ENCODE measurements around the gene HOXD9.

Gene HOXD9

DNA sequence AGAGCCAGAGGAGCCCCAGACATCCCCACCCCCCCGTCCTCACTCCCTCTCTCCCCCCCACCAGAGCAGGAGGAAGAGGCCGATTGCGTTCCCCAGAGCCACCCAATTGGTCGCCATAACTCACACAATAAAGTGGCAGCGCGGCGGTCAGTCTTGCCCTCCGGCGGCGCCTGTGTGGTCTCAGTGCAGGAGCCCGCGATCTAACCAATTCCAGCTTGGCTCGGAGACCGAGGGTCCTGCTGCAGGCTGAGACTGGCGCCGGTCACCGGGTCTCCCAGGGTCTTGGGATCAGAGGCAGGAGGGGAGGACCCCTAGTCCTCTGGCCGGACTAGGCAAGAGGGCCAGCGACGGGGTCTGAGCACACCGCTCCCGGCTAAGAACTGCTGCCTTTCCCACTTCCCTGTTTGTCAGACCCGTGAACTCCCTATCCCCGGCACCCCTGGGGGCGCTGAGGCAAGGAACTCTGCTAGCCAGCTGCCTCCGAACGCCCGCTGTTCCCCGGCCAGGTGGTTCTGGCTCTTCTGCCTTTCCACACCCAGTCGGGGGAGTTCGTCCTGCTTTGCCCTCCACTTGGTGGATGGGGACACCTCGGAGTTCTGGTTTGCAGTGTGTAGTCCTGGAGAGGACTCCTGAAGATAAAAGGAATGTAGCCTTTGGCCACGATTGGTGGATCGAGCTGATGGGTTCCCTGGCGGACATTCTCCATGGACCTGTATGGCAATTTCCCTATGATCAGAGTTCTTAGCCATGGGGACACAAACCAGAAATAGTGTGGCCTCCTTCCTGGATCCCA is 24.0 kb upstream of the HOXD9 start:
- no peak for DNase-seq (ENCODE audit: low read depth)

DNA sequence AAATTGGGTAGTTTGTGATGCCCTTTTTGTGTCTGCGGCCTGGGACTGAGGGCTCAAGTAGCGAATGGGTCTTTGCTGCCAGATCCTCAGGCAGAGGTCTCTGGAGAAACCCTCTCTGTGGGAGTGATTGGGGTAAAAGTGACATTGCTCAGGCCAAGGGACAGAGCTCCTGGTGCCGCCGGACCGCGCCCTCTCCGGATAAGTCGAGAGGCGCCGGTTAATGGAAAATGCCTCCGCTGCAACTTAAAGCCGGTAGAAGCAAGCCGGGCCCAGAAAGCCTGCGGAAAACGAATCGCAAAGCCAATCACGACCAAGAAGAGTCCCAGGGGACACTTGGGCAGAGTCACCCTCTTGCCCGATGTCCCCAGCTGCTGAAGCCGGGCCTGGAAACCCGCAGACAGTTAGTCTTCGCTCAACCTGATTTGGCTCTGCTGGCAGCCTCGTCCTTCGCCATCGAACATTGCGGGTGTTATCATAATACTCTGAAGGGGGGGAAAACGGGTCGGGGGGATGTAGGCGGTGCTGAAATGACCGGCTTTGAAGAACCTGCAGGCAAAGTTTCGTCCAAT is 23.3 kb upstream of the HOXD9 start:
- DNase-seq (ENCODE audit: low read depth) = no peak

DNA sequence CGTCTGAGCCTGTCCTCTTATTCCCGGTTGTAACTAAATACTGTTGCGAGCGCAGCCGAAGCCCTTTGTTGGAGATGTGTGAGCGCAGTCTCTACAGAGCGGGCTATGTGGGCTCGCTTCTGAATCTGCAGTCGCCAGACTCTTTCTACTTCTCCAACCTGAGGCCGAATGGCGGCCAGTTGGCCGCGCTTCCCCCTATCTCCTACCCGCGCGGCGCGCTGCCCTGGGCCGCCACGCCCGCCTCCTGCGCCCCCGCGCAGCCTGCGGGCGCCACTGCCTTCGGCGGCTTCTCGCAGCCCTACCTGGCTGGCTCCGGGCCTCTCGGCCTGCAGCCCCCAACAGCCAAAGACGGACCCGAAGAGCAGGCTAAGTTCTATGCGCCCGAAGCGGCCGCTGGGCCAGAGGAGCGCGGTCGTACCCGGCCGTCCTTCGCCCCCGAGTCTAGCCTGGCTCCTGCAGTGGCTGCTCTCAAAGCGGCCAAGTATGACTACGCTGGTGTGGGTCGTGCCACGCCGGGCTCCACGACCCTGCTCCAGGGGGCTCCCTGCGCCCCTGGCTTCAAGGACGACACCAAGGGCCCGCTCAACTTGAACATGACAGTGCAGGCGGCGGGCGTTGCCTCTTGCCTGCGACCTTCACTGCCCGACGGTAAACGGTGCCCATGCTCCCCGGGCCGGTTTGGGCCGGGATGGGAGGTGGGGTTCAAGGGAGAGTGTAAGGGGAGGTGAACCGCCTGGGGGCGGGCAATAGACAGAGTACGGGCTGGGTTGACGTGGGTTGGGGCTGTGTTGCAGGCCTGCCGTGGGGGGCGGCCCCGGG is 22.6 kb upstream of the HOXD9 start, which contains the start of gene HOXD12:
HOXD12 (plus strand) TSS at position 68 of the 819 bp plus-strand sequence; CDS start at position 75, 7 bp downstream.
- DNase-seq (ENCODE audit: low read depth) = no peak

DNA sequence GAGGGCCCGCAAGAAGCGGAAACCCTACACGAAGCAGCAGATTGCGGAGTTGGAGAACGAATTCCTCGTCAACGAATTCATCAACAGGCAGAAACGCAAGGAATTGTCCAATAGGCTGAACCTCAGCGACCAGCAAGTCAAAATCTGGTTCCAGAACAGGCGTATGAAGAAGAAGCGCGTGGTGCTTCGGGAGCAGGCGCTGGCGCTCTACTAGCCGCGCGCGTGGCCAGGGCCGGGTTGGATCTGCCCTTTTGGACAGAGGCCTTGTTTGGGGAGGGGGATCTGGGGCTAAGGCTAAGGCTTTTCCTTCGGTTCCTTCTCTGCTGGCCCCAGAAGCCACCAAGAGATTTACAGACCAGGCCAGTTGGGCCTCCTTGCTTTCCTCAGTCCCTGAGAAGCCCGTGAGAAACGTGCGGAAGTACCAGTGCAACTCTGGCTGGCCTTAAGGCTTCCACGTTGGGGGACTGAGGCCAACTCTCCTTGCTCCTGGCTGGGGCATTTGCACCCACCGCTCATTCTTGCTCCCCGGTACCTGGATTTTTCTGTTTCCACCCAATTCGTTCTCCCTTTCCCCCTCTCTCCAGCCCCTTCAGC is 21.9 kb upstream of the HOXD9 start:
- no peak for DNase-seq (ENCODE audit: low read depth)

DNA sequence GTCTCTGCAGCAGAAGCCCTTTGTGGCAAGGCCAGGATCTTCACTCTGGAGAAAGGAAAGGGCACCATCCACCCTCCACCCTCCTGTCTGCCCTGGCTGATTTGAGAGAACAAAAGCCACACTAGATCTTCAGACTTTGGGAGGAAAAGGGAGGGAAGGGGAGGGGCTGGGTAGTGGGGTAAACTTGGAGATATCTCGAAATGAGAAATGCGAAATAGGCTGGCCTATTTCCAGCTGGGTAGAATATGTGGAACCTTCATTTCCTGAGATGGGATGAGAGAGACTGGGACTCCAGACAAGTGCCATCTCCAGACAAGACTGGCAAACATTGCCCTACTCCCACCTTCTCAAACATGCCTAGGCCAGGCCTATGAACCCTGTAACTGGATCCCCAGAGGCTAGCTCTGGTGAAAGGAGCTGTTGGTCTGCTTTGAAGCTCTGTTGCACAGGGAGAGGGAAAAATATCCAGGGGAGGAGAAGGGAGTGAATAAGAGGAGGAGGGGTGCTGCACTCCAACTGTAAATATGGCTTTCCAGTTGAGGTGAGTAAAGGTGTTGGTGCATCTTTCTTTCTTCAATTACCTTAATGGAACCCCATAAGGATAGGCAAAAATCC is 21.2 kb upstream of the HOXD9 start:
- DNase-seq (ENCODE audit: low read depth) = no peak

DNA sequence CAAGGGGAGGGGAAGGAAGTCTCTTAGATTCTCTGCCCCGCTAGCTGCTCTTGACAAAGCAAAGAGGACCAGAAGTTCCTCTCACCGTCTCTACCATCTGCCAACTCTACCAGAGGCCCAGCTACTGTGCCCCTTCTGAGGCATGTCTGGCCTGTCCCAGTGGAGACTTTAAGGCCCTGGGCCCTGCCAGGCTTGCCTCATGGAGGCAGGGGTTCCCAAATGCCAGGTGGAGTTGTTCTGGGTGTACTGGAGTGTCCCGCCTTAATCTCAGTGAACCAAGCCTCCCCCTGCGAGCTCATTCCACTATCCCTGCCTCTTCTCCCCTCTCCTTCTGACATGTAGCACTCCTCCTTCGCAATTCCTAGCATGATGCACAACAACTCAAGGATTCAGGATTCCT is 20.7 kb upstream of the HOXD9 start:
- DNase-seq (ENCODE audit: low read depth) = no peak

DNA sequence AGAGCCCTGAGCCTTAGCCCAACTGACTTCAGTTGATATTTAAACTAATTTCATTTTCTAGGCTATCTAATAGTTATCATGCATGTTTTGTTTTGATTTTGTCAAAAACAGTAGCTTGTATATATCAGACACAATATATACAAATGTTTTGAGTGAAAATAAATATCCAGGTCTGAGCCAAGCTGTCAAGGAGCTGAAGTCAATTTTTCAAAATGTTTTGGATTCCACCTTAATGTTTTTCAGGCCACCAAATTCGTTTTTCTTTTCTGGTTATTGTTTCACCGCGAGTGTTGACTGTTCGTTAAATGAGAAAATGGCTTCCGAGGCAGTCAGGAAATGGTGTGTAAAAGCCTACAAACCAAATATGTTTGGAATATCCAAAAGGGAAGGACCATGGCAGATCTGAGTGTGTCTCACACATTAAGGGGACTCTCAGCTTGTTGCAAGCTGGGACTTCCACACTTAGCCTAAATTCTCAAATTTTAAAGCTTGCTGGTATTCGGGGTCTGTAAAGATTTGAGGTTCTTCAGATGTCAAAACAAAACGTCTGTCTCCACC is 20.1 kb upstream of the HOXD9 start:
- DNase-seq (ENCODE audit: low read depth) = no peak

DNA sequence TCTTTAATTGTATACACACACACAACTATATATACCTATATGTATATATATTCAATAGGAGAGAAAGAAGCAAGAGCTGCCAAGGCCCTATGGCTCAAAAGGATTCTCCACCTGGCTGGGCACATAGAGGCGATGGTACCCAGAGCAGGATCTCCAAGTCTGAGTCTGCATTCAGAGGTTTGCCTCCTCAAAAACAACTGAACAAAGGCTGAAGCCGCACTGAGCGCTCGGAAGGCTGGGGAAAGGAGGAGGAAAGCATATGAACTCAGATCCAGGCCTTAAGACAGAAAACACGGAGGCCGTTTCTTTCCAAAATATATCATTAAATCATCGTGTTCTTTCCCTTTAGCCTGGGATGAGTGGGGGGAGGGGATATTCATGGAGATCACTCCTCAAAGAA is 19.3 kb upstream of the HOXD9 start:
- DNase-seq (ENCODE audit: low read depth) = no peak

DNA sequence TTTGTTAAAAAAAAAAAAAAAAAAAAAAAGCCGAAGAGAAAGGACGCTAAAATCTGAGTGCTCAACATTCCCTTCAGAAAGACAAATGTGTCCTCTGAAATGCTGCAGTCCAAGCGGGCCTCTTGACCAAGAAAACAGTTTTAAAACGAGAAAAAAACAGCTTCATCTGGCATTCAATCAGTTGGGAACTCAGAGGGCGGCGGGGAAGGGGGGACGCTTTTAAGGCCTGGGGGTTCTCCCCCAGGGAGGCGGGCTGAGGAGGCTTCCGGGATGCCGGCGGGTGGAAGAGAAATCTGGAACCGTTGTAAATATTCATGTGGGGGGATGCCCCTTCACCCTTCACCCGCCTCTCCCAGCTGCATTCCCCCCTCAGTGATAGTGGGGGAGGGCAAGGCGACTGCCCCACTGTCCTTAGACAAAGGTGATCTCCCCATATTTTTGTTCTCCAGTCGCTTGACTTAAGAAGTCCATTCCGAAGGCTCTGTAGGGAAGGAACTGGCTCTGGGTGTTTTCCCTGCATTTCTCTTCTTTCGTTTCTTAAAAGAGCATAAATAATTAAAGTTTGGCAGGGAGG is 18.7 kb upstream of the HOXD9 start:
- no peak for DNase-seq (ENCODE audit: low read depth)

DNA sequence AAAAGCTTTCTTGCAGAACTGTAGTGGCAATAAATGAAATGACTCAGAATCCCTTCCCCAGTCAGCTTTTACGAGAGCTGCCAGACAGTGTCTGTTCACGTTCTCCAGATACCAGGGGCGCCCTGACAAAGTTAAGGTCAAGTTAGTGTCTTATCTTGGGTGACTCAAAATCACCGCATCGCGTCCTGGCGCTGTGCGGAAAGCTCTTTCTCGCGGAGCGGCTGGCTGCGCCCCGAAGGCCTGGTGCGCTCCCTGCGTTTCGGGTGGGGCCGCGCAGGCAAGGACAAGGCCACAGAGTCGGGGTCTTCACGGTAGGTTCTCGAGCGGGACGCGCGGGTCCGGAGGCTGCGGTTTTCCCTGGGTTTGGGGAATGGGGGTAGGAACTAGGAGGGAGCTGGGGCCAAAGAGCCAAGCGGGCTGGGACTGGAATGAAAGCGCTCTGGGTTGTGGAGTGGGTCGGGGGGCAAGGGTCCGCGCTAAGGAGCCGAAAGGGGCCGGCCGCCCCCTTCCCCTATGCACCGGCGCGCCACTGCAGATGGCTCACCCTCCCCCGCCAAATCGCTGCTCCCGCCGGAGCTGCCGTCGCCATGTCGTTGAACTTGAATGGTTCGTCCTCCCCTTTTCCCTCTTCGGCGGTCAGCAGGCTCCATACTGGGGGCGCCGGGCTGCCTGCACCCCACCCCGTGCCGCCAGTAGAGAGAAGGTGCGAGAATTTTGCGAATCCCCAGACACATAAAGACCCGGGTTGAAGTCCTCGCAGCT is 18.0 kb upstream of the HOXD9 start:
- no peak for DNase-seq (ENCODE audit: low read depth)

DNA sequence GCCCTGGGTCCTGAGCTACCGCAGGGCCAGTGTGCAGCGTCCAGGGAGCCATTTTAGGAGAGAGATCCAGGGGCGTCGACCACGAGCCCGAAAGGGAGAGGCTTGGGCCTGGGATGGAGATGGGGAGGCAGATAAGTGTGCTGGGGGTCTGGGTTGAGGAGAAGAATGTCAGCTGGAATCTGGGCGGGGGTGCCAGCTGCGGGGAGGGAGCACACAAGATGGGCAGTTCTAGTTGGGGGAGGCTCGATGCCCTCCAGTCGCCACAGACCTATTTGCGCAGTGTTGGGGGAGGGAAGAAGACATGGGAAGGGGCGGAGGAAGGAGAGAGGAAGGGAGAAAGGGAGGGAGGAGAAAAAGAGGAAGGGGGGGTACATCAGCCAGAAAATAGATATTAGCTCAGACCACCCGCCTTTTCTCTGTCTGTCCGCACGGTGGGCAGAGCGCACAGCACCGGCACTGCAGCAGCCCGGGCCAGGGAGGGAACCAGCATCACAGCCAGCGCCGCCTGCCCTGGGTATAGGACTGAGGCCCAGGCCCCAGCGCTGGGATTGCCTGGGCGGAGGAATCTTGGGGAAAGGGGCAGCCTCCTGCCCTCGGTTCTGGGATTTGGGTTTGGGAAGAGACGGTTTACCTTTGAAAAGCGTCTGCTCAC is 17.3 kb upstream of the HOXD9 start:
- no peak for DNase-seq (ENCODE audit: low read depth)

DNA sequence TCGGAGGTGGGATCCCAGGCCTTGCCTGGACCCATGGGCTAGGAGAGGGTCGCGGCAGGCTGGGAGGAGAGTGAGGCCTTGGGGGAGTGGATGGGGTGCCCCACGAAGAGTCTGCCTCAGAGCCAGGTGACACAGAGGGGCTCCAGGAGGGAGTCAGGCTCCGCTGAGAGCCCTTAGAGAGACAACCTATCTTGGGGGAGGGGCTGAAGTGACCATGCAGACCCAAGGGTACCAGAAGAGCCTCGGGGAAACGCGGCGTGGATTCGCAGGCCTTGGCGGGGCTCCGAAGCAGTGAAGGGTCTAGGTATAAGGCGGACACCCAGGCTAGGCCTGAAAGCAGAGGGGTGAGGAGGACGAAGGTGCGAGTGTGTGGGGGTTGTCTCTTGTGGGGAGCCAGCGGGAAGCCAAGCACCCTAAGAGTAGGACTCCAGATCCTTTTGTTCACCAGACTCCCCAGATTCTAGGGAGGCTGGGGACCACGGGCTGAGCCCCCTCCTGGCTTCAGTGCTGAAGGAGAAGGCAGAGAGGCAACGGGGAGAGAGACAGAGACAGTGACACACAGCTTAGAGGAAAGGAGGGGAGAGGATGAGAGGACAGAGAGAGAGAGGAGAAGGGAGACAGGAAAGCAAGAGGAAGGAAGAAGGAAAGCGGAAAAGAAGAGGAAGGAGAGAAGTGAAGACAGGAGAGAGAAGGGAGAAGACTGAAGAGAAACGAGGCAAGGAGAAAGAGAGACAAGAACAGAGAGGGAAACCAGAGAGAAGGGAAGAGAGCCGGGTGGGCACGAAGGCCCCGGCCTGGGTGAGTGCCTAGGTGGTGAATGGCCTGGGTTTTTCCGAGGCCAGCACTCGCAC is 16.6 kb upstream of the HOXD9 start:
- no peak for DNase-seq (ENCODE audit: low read depth)

DNA sequence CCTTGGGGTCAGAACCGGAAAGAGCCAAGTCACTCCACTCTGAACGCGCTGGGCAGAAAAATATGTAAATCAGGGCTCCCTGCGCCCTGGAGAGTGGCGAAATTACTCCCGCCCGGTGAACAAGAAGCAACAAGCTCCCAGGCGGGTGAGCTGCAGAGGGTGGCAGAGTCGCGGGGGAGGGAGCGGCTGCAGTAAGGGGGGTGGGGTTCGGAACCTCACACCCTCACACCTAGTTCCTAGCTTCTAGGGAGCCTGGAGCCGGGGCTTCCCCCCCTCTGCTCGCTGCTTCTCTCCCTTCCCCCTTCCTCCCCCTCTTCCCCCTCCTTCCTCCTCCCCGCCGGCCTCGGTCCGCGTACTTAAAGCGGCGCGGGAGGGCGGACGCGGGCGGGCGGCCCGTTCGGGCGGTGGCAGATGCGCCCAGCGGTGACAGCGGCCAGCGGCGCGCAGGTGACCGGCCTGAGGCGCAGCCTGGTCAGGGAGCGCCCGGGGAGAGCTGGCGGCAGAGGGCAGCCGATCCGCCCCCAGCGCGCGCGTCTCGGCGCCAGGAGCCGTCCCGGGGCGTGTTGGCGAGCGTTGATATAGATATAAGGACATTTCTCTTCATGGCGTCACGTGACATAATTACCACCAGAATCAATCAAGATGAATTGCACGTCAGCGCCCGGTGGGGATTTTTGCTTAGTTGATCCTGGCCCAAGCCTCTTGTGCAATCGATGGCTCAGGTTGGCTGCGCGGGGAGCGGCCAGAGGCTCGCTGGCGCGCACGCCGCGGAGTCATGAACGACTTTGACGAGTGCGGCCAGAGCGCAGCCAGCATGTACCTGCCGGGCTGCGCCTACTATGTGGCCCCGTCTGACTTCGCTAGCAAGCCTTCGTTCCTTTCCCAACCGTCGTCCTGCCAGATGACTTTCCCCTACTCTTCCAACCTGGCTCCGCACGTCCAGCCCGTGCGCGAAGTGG is 15.7 kb upstream of the HOXD9 start, which contains the start of gene HOXD11:
HOXD11 (plus strand) TSS at position 700 of the 959 bp plus-strand sequence; CDS start at position 776, 76 bp downstream.
- DNase-seq (ENCODE audit: low read depth) = no peak

DNA sequence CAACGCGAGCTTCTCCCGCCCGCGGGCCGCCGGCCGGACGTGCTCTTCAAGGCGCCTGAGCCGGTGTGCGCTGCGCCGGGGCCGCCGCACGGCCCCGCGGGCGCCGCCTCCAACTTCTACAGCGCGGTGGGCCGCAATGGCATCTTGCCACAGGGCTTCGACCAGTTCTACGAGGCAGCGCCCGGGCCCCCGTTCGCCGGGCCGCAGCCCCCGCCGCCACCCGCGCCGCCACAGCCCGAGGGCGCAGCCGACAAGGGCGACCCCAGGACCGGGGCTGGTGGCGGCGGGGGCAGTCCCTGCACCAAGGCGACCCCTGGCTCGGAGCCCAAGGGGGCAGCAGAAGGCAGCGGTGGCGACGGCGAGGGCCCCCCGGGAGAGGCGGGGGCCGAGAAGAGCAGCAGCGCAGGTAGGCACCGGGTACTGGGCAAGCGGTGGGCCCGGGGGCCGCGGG is 14.8 kb upstream of the HOXD9 start:
- no peak for DNase-seq (ENCODE audit: low read depth)

DNA sequence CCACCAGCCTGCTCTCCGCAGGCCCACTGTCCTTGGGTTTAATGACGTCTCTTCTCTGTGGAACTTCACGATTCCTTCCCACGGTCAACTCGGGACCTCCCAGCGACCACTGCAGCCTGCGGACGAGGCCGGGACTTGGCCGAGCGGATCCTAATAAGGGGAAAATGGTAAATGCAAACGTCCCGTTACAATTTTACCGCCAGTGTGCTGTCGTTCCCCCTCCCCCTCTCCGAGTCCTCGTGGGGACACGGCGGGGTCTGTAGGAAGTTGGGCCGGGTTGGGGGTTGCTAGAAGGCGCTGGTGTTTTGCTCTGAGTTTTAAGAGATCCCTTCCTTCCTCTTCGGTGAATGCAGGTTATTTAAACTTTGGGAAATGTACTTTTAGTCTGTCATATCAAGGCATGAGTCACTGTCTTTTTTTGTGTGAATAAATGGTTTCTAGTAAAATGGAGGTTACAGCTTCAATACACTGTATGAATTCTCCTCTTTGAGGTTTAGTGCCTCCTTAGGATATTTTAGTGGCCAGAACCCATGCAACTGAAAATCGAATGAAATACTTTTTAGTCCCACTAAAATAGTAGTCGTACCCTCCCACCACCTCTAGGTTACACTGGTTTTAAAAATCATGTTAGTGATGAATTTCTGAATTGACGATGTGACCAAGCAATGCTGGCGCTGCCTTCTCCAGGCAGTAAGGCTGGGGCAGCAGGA is 13.2 kb upstream of the HOXD9 start:
- no peak for DNase-seq (ENCODE audit: low read depth)

DNA sequence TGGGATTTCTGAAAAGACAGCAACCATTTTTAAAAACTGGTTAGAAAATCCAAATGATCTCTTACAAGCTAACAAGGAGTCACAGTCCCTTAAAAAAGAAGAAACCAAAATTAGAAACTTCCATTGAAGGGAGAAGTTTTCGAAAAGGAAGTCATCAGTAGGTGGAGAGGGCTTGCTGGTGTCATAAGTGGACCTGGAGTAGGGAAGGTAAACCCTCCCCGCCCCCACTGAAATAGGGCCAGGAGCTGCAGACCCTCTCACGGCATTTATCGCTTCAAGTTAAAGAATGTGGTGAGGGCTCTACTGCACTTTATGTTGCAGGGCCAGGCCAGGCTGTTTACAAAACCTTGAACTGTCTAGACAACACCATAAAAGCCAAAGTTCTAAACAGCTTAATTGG is 12.6 kb upstream of the HOXD9 start:
- DNase-seq (ENCODE audit: low read depth) = no peak

Data from stimulated activated CD8-positive, alpha-beta memory T cell treated with anti-CD3 and anti-CD28 coated beads, Interleukin-15, amount 100 ng/mL, for 24 hours (primary cell).